Stimulated activated naive CD8-positive, alpha-beta T cell treated with anti-CD3 and anti-CD28 coated beads, Interleukin-15, amount 100 ng/mL, for 72 hours (primary cell): ENCODE data around the gene RBPJ.

Source experiments
- ATAC-seq: fragments of 150-1000 bp; cut with Tn5 transposase; 2 replicates; pipeline ENCODE4 v1.10.0; 2021; ENCODE audit warnings: mild to moderate bottlenecking, moderate library complexity
- DNase-seq, 2 donors: peaks; one replicate each; pipeline ENCODE4 v3.0.0; 2021 to 2022
- H3K27ac Mint-ChIP-seq, 2 donors: one replicate each; pipeline ENCODE4 v1.8.0; 2022; ENCODE audit warnings: mild to moderate bottlenecking in 2 of 2, mixed read lengths in 2 of 2, moderate library complexity in 2 of 2
- H3K27me3 Mint-ChIP-seq: one replicate; pipeline ENCODE4 v1.8.0; 2022; ENCODE audit warnings: mixed read lengths
- H3K4me1 Mint-ChIP-seq: one replicate; pipeline ENCODE4 v1.8.0; 2022; ENCODE audit warnings: mild to moderate bottlenecking, mixed read lengths
- H3K4me3 Mint-ChIP-seq, 2 donors: one replicate each; pipeline ENCODE4 v1.8.0; 2022; ENCODE audit warnings: mild to moderate bottlenecking in 2 of 2, mixed read lengths in 2 of 2, moderate library complexity in 1 of 2
- H3K9me3 Mint-ChIP-seq, 2 donors: one replicate each; pipeline ENCODE4 v1.8.0; 2022; ENCODE audit warnings: mixed read lengths in 2 of 2

The RBPJ gene

DNA sequence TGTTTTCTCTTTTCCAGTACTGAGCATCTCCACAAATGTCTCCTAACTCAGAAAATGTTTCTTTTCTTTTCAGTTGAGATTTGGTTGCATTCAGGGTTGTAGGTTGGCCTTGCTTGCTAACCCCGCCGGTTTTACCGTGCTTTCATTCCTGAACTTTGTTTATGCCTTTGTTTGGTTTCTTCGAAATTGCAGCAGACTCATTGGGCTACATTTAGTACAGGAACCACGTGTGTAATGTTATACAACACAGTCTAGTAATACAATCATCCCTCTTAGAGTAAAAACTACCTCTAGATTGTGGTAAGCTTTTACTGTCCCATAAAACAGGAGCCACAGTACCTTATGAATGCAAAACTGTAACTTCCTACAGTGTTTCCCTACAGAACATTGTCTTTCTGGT lies 111.6 kb downstream of the RBPJ start:
- no peak for ATAC-seq
- Mint-ChIP-seq H3K4me3 (no peak overlapping the region), H3K27me3 (no peaks in the 10 kb centered on the region), H3K9me3 (no peaks in the 10 kb centered on the region), H3K27ac (no peak overlapping the region), H3K4me1 (no peaks in the 10 kb centered on the region)
- no peak for DNase-seq

DNA sequence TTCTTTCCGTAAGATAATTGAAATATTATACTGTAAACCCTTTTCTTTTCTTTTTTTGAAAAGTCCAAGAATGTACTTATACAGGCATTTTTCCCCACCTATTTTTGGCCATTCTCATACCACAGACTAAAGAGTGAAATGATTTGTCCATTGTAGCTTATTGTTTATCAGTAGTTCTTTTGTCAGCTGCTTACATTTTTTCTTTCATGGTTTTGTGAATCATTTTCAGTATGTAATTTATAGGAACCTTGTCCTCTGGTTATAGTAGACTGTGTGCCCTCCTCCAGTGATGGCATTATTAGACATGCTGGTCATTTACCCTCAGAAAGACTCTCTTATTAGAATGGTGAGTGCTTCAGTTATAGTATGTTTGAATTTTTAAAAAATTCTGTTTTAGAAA lies 112.7 kb downstream of the RBPJ start:
- DNase-seq, result no peak
- ATAC-seq, result no peak
- Mint-ChIP-seq H3K4me1 (no peaks in the 10 kb centered on the region), H3K27me3 (no peaks in the 10 kb centered on the region), H3K27ac (no peak overlapping the region), H3K4me3 (no peak overlapping the region), H3K9me3 (no peaks in the 10 kb centered on the region)

DNA sequence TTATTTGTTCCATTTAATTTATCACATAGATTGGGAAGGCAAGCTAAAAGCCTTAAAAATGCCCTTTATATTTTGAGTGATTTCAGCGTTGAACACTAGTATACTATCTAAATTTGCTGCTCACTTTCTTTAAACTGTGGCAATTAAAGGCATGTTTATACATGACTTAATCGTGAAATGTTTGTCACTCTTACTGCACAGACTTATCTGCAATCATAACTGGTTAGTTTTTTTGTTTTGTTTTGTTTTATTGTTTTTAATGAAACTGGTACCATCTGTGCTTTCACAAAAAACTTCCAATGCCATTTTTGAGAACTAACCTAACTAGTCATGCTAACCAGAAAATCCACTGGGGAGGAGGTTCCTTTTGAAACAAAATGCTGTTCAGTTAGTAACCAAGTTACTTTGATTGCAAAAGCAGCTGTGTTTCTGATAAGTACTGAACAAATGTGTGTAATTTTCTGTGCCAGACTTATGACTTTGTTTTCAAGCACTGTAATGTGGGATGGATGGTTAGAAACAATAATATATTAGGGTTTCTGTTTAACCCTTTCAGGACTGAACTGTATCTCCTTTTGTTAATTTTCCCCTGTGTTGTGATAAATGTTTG lies 113.3 kb downstream of the RBPJ start:
- Mint-ChIP-seq H3K27me3 (no peaks in the 10 kb centered on the region), H3K4me3 (no peak overlapping the region), H3K9me3 (no peaks in the 10 kb centered on the region), H3K27ac (peak overlapping the region in 1 of 2 donors; percentile 82), H3K4me1 (no peaks in the 10 kb centered on the region)
- no peak for DNase-seq
- no peak for ATAC-seq

DNA sequence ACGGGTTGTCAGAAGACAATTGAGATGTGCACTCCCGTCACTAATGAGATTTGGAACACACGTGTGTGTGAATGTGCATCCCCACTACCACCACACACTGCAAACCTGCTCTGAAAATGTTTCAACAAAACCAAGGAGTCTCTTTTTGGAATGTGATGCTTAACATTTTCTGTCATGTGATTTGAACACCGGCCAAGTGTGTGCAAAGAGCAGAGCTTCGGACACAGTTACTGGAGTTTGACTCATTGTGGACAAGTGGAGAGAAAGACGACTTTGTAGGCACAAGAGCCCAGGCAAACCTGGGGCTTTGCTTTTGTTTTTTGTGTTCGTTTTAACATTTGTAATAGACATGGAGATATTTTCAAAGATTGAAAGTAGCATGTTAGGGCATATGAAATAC lies 120.3 kb downstream of the RBPJ start:
- H3K4me1 Mint-ChIP-seq, result no peaks in the 10 kb centered on the region
- H3K9me3 Mint-ChIP-seq, result peaks cover 0 to 16% of the 10 kb centered on the region in 2 donors
- H3K27ac Mint-ChIP-seq, result no peak overlapping the region
- DNase-seq (no peak), ATAC-seq (no peak)
- no peak overlapping the region for H3K4me3 Mint-ChIP-seq
- peaks cover 2% of the 10 kb centered on the region for H3K27me3 Mint-ChIP-seq

DNA sequence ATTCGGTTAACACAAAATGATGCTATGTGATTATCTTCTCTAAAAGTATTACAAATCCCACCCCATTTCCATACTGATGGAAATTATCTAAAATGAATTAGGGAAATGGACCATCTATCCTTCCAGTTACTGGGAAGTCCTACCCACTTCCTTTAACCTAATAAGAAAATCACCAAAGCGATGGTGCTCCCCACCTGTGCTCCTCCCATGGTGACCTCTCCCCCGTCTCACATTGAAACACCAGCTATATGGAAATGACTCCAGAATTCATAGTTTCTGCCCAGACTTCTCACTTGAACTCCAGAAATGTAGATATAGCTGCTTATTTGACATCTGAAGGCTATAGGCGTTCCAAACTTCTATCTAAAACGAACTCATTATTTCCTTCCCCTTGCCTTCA lies 121.0 kb downstream of the RBPJ start:
- Mint-ChIP-seq H3K27ac (peak overlapping the region in 1 of 2 donors; percentile 21), H3K27me3 (peaks cover 9% of the 10 kb centered on the region), H3K9me3 (peaks cover 0 to 16% of the 10 kb centered on the region in 2 donors), H3K4me3 (no peak overlapping the region), H3K4me1 (no peaks in the 10 kb centered on the region)
- DNase-seq (no peak), ATAC-seq (no peak)

DNA sequence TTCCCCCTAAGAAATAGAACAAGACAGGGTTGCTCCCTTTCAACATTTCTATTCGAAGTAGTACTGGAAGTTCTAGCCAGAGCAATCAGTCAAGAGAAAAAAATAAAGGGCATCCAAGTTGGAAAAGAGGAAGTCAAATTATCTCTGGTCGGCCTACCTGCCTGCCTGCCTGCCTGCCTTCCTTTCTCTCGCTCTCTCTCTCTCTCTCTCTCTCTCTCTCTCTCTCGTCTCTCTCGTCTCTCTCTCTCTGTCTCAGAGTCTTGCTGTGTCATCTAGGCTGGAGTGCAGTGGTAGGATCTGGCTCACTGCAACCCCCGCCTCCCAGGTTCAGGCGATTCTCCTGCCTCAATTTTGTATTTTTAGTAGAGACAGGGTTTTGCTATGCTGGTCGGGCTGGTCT lies 126.6 kb downstream of the RBPJ start:
- DNase-seq (no peak), ATAC-seq (no peak)
- peaks cover 34% of the 10 kb centered on the region for H3K27me3 Mint-ChIP-seq
- no peak overlapping the region for H3K4me3 Mint-ChIP-seq
- H3K4me1 Mint-ChIP-seq, result no peaks in the 10 kb centered on the region
- H3K27ac Mint-ChIP-seq, result no peak overlapping the region
- peaks cover 13 to 20% of the 10 kb centered on the region in 2 donors for H3K9me3 Mint-ChIP-seq

DNA sequence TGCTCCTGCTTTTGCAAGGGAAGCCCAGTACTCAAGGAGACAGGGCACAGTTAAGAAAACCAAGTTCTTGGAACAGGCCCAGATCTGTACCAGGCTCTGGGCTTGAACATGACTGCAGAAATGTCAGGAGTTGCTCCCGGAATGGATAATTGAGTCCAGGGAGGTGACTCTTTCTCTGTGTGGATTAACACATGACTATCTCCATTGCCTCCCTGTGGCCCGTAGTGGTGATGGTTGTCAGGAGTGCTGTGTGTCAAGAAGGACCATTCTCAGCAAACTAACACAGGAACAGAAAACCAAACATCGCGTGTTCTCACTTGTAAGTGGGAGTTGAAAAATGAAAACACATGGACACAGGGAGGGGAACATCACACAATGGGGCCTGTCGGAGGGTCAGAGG lies 129.6 kb downstream of the RBPJ start:
- Mint-ChIP-seq H3K4me3 (no peak overlapping the region), H3K27ac (no peak overlapping the region), H3K9me3 (peaks cover 4 to 13% of the 10 kb centered on the region in 2 donors), H3K4me1 (no peaks in the 10 kb centered on the region), H3K27me3 (peaks cover 37% of the 10 kb centered on the region)
- no peak for ATAC-seq
- no peak for DNase-seq

DNA sequence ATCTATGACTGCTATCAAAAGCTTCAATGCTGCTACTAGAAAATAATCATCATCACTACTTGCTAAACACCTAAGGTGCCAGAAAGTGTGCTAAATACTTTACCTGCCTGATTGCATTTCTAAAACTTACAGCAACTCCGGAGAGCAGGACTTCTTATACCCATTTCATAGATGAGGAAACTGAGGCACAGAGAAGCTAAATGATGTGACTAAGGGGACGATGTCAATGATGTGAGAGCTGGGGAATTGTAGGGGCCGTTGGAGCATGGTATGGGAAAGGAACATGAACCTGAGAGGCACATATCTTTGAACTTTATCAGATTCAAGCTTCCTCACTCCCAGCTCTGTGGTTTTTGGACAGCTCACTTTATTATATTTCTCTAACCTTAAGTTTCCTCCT lies 130.8 kb downstream of the RBPJ start:
- Mint-ChIP-seq H3K27me3 (peaks cover 30% of the 10 kb centered on the region), H3K27ac (no peak overlapping the region), H3K4me1 (no peaks in the 10 kb centered on the region), H3K9me3 (peaks cover 4 to 13% of the 10 kb centered on the region in 2 donors), H3K4me3 (no peak overlapping the region)
- DNase-seq (no peak), ATAC-seq (no peak)

DNA sequence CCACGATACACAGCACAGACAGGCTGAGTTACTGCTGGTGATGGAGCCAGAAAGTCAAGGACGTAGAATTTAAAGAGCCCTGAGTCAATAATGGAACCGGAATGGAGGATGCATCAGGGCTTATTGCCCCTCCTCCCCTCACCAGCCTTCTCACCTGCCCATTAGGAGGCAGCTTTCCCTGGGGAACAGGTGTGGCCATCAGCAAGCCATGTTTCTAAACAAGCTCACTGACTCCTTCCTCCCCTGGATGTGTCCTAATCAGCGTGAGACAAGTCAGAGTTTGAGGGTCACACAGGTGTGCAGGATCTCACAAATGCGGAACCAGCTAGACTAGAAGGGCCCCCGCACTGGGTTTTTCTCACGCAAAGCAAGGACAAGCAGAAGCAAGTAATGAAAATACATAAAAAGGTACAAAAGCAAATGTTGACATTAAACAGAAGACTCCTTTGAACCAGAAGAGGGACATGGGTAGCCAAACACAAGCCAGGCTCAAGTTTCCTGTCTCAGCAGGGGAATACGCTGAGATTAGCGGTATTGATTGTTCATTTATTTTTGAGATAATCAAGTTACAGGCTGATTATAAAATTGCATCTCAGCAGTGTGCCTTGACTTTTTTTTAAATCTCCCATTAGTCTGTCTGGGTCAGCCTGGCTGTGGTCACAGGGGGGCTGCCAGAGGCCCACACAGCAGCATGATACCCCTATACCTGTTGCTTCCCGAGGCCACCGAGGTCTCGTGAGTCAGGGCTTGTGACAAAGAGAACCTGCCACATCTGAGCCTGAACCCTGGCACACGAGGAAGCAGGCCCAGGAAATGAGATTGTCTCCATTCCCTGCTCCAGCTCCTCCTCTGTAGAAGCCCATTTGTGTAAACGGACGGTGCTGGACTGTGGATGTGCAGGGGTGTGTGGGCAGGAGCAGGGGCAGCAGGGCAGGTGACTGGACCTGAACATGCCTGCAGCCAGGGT lies 132.0 kb downstream of the RBPJ start:
- ATAC-seq (no peak), DNase-seq (no peak)
- Mint-ChIP-seq H3K9me3 (peaks cover 4 to 9% of the 10 kb centered on the region in 2 donors), H3K4me3 (no peak overlapping the region), H3K27ac (no peak overlapping the region), H3K4me1 (no peaks in the 10 kb centered on the region), H3K27me3 (peaks cover 21% of the 10 kb centered on the region)

DNA sequence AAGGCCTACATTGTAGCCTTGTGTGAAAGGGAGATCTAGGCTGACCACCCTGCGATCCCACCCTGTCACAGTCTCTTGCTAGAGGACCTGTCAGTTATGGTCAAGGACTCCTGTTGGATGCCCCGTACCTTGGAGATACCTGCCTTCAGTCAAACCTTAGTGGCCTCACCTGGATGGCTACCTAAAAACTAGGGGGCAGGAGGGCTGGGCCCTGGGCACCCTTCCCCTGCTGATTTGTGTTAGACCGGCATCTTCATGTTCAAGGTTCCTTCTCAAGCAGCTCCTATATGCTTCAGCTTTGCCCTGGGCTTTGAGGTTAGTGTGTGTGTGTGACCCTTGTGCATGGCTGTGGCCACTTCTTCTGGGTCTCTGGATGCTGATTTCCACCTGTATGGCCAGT lies 134.1 kb downstream of the RBPJ start:
- no peak overlapping the region for H3K27ac Mint-ChIP-seq
- H3K27me3 Mint-ChIP-seq, result peaks cover 12% of the 10 kb centered on the region
- no peak overlapping the region for H3K4me3 Mint-ChIP-seq
- no peak for ATAC-seq
- no peaks in the 10 kb centered on the region for H3K9me3 Mint-ChIP-seq
- DNase-seq, result no peak
- peaks cover 14% of the 10 kb centered on the region for H3K4me1 Mint-ChIP-seq

DNA sequence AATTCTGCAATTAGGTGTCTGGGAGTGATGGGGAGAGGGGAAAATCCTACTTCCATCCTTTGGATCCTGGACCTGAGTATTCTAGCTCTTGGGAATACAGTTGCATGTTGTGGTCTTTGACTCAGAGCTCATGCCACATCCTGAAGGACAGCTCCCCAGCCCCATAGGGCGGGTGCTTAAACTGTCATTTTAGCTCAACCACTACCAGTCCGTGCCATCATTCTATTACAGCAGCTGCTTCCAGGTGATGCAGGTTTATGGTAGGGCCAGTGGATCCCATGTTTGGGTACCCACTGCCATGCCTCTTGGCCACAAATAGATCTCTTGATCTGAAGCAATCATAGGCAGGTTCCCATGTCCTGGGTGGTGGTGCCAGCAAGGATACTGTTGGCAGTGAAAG lies 134.8 kb downstream of the RBPJ start:
- Mint-ChIP-seq H3K9me3 (no peaks in the 10 kb centered on the region), H3K4me3 (no peak overlapping the region), H3K27ac (no peak overlapping the region), H3K27me3 (peaks cover 12% of the 10 kb centered on the region), H3K4me1 (peaks cover 14% of the 10 kb centered on the region)
- ATAC-seq, result no peak
- DNase-seq, result no peak

DNA sequence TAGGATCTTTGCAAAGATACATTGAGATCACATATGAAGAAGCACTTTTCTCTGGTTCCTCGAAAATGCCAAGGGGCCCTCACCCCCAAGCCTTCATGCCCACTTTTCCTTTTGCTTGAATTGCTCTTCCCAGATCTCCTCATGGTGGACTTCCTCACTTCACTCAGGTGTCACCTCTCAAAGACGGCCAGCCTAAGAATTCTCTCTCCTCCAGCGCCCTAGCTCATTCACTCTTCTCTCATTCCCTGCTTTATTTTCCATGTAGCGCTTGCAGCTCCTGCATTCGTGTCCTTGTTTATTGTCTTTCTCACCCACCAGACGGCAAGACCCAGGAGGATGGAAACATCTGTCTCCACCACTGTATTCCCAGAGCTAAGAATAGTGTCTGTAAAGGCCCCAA lies 136.6 kb downstream of the RBPJ start:
- Mint-ChIP-seq H3K4me1 (peaks cover 14% of the 10 kb centered on the region), H3K27ac (no peak overlapping the region), H3K9me3 (no peaks in the 10 kb centered on the region)

DNA sequence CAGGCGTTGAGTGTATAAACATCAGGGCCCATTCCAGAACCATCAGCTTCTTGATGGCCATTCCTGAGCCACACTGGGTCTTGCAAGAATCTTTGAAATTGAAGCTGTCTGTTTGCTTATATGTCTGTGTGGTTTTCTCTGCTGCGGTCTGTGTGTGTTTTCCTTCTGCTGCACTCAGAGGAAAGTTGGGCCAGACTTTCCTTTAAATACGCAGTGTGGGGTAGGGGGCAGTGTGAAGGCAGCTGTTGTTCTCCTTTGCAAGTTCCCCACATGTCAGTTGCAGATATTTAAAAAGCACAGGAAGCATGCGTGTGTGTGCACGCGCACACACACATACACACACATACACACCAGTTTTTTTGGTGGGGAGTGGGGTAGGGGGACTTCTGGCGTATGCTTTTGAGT lies 137.3 kb downstream of the RBPJ start:
- H3K4me3 Mint-ChIP-seq, result no peak overlapping the region
- no peak for DNase-seq
- H3K27me3 Mint-ChIP-seq, result no peaks in the 10 kb centered on the region
- no peak for ATAC-seq
- peaks cover 14% of the 10 kb centered on the region for H3K4me1 Mint-ChIP-seq
- no peaks in the 10 kb centered on the region for H3K9me3 Mint-ChIP-seq
- no peak overlapping the region for H3K27ac Mint-ChIP-seq

More for the DNA sequence above, 136.6 kb downstream of the RBPJ start:
- H3K4me3 Mint-ChIP-seq, result no peak overlapping the region
- no peak for ATAC-seq
- peaks cover 3% of the 10 kb centered on the region for H3K27me3 Mint-ChIP-seq
- DNase-seq, result no peak

DNA sequence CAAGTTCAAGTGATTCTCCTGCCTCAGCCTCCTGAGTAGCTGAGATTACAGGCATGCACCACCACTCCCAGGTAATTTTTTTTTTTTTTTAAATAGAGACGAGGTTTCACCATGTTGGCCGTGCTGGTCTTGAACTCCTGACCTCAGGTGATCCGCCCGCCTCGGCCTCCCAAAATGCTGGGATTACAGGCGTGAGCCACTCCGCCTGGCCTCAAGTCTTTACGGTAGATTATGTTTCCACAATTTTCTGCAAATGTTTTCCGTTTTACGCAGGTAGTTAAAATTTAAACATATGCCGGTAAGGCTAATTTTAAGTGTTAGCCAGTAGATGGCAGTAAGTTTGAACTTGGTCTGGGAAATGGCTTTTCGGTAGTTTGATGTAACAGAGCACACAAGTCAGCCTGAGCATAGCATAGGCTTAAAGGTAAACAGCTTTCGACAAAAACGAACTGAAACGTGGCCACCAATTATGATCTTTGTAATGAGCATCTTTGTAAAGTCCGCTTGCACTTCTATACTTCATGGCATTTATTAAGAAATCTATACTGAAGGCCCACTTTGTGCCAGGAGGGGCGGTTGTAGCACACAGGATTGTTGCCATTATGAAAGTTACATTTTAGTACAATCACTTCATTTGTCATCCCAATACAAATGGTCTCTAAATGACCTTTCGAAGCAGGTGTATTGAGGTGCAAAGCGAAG lies 138.4 kb downstream of the RBPJ start:
- H3K27ac Mint-ChIP-seq, result no peak overlapping the region

DNA sequence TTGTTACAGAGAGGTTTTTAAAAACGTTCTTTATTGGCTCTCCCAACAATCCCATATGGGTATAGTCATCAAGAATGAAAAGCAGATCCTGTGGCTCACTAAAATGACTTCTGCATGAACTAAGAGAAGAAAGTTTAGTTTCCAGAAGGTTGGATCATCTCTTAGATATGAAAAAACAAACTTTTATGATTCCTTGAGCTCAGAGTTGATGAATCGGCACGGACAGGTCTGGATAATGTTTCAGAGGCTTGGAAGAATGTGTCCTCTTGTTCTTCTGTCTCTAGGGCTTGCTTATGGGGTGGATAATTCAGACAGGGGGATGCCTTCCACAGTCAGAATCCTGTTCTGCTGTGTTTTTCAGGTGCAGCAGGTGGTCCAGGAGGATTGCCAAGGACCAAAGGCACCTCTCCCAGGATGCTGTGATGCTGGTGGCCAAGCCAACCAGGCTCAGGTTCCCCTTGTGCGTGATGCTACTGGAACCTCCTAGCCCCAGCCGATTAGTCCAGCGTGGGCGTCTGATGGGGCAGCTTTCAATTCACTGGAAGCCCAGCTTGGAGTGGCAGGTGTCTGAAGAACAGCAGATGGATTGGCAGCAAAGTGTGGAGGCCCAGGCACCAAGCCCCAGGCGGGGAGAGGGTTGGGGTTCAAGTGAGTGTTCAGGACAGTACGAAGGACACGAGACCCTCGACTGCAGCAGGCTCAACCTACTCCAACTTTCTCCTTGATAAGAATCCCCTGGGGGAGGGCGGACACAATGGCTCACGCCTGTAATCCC lies 139.1 kb downstream of the RBPJ start:
- peaks cover 14% of the 10 kb centered on the region for H3K4me1 Mint-ChIP-seq
- H3K27me3 Mint-ChIP-seq, result no peaks in the 10 kb centered on the region
- H3K27ac Mint-ChIP-seq, result no peak overlapping the region
- peaks cover 0 to 12% of the 10 kb centered on the region in 2 donors for H3K9me3 Mint-ChIP-seq
- H3K4me3 Mint-ChIP-seq, result no peak overlapping the region
- no peak for ATAC-seq
- DNase-seq, result no peak

More for the DNA sequence above, 138.4 kb downstream of the RBPJ start:
- peak; percentile 70 for ATAC-seq
- Mint-ChIP-seq H3K4me3 (peak overlapping the region in 1 of 2 donors; percentile 27), H3K9me3 (peaks cover 0 to 10% of the 10 kb centered on the region in 2 donors), H3K4me1 (peaks cover 14% of the 10 kb centered on the region), H3K27me3 (no peaks in the 10 kb centered on the region)
- DNase-seq, result peak in 1 of 2 donors; percentile 7
